GM19395 (cell line): Measurements from ENCODE around the gene SPATA46.

Experiments
- ATAC-seq: cut with Tn5 transposase; IDR thresholded peaks from one replicate; pipeline ENCODE4 v1.9.1; 2021; ENCODE audit warnings: mild to moderate bottlenecking, moderate library complexity; ENCODE audit not compliant: unreplicated experiment

SPATA46 gene

DNA sequence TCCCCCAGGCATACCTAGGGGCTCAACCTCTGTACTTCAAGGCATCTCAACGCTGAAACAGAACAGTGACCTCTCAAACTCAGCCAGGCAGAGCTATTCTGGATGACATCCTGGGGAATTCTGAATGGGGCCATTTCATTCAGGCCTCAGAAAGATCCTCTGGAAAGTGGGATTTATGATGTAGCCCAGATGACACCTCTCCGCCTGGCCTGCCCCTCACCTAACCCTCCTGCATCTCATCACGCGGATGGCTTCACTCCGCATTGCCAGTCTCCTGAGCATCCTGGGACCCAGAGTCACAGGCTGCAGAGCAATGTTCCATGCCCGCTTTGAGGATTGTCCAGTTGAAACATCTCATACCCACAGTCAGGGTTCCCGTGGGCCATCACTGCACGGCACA is 1.2 kb downstream of the SPATA46 start:
- no peak for ATAC-seq

DNA sequence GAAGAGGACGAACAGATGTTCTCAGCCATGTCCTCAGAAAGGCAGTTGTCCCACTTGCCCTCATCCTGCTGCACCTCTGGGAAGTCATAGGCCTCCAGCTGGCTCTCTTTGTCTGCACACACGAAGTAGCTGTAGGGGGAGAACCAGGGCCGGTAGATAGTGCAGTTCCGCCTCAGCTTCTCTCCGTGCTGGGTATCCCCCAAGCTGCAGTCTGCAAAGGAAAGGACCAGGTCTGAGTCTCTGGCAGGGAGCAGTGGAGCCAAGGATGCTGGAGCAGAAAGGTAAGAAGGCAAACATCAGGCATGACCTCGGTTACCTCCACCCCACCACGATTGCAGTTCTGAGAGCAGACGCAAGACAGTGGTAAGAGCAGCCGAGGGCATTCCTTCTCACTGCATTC is 2.2 kb downstream of the SPATA46 start:
- no peak for ATAC-seq

DNA sequence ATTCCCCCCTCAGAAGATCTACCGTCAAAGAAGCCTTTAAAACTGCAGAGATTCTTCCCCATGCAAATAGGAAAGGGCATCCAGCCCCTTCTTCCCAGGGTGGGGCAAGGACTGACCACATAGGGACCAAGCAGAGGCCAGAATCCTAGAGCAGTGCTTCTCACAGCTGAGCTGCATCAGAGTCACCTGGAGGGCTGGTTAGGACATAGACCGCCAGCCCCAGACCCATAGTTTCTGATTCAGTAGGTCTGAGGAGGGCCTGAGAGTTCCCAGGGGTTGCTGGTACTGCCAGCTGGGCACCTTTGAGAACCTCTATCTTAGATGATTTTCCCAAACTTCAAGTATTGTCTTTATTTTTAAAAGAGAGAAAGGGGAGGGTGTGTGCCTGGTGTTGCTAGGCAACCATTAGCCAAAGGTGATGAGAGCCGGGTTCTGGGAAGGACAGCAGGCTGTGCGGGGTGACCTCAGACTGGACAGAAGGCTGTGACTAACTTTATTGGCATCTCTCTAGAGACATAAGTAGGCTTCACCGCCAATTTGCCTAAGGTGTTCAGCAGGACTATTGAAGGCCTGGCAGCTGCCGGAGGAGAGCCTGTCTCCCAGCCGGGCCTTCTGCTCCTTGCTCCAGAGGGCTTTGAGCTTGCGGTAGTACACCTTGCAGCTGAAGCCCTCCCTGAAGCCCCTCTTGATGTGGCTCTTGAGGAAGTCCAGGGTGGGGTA is 3.0 kb downstream of the SPATA46 start:
- no peak for ATAC-seq

DNA sequence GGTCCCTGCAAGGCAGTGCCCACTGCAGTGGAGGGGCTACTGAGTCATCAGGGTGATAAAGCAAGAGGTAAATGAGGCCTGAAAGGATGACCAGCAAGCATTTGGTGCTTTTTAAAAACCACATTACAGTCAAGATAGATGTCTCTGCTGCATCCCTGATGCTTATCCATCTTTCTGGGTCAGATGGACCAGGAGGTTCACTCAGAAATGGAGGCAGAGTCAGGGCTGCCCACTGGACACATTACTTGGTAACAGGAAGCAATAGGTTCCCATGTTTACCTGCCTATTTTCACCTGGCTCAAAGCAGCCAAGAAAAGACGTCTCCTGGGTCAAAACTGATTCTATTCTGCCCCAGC is 3.6 kb downstream of the SPATA46 start:
- ATAC-seq: no peak

DNA sequence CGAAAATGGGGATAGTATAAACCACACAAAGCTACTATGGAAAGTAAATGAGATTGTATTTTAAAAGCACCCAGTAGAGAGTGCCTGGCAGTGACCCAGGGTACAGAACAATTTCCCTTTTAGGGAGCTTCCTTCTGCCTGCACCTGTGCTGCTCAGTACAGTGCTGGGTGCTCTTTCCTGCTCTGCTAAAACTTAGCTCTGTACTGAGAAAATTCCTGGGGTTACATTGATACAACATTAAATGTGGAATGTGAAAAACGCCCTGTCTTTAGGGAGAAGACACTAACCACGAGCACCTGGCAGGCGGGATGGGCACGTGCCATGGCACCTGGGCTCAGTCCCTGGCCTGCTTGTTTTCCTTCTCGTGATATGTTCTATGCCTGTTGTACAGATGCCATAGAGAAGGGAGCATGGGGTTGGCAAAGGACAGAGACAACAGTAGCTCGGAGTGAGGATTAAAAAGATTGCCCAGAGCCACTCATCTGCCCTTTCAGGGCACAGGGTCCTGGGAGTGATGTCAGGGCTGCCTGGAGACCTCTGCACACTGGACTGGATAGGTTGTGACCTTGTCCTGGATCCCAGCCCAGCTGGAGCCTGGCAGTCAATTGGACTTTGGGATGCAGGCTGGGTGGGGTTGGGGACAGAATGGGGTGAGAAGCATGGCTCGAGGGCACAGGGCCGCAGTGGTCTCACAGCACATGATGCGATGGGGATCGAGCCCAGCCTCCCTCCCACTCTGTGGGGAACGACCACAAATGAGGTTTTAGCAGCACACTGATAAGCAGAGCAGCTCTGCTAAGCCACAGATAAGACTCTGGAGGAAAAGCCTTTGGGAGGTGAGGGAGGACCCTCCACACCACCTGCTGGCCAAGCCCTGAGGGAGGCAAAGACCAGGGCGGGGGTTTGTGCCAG is 4.2 kb downstream of the SPATA46 start:
- no peak for ATAC-seq

DNA sequence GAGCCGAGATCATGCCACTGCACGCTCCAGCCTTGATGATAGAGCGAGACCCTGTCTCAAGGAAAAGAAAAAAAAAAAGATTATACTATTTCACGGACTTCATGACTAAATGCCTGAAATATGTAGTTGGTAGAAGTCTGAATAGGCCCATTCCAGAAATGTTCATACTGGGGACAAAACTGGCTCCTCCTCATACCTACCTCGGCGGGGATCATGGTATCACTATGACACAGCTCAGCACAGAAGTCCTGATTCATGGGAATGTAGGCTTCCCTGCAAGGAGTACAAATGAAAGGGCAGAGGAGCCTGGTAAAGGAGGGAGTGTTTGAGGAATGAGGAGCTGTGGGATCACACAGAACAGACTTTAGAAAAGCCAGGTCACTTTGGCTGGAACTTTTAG is 5.0 kb downstream of the SPATA46 start:
- no peak for ATAC-seq

DNA sequence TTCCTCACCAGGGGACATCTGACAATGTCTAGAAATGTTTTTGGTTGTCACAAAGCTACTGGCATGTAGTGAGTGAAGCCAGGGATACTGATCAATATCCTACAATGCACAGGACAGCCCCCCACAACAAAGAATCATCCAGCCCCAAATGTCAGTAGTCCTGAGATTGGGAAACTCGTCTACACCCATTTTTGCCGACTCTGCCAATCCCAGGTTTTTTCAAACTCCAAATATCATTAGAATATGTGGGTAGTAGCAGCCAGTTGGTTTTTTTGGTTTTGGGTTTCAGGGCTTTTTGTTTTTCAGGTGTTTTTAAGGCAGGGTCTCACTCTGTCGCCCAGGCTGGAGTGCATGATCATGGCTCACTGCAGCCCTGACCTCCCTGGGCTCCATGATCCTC is 5.9 kb downstream of the SPATA46 start:
- no peak for ATAC-seq

DNA sequence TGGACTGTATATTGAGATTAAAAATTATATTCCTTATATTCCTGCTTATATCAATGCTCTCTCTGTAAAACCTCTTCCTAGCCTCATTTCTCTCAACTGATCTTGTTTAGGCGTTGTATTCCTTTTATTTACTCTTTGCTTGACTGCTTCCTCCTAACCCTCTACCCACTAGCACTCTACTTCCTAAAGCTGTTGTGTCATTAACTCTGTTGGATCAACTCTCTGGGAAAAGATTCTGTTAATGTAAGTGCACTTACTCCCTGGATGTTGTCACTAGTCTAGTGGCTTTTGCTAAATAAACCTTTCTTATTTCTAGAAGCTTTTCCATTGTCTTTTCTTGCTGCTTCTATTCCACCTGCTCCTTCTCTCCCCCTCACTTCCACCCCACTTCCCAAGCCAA is 6.5 kb downstream of the SPATA46 start:
- ATAC-seq: no peak

DNA sequence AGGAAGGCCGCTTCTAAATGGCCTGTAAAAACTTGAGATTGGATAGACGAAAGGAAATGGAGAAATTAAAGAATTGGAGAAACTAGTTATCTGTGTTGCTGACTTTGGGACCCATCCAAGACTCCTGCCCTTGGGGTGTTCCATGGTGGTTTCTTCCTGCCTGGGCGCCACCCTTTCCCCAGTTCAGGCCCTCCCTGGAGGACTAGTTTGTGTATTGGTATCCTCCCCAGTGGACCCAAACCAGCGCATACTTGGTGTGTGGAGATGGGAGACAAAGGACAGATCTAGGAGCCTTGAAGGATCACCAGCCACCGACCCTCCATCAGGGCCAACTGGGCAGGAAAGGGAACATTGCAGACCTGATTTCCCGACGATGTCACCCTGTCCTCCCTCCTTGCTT is 7.1 kb downstream of the SPATA46 start:
- no peak for ATAC-seq

DNA sequence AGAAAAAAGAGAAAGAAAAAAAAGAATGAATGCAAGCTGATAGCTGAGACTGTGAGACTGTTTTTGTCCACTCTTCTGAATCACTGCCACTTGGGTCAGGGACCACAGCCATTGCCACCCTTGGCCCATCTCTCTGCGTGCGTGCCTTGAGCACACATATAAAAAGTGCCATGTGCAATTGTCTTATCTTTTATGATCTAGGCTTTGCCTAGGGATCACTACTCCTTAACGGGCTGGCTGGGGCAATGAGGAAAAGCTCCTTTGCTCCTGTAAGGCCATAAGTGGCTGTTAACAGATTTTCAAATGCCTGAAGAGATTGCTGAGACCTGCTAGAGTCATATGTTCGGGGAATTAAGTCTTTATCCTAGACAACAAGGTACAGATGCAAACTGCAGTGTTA is 8.2 kb downstream of the SPATA46 start:
- ATAC-seq: no peak

DNA sequence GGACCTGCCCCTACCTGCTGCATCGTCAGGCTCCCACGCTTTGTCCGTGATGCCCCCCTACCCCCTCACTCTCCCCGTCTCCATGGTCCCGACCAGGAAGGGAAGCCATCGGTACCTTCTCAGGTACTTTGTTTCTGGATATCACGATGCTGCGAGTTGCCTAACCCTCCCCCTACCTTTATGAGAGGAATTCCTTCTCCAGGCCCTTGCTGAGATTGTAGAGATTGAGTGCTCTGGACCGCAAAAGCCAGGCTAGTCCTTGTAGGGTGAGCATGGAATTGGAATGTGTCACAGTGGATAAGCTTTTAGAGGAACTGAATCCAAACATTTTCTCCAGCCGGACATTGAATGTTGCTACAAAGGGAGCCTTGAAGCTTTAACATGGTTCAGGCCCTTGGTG is 8.9 kb downstream of the SPATA46 start:
- ATAC-seq: no peak

DNA sequence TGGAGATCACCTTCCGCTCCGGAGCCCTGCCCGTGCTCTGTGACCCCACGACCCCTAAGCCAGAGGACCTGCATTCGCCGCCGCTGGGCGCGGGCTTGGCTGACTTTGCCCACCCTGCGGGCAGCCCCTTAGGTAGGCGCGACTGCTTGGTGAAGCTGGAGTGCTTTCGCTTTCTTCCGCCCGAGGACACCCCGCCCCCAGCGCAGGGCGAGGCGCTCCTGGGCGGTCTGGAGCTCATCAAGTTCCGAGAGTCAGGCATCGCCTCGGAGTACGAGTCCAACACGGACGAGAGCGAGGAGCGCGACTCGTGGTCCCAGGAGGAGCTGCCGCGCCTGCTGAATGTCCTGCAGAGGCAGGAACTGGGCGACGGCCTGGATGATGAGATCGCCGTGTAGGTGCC is 9.6 kb downstream of the SPATA46 start:
- ATAC-seq: no peak

DNA sequence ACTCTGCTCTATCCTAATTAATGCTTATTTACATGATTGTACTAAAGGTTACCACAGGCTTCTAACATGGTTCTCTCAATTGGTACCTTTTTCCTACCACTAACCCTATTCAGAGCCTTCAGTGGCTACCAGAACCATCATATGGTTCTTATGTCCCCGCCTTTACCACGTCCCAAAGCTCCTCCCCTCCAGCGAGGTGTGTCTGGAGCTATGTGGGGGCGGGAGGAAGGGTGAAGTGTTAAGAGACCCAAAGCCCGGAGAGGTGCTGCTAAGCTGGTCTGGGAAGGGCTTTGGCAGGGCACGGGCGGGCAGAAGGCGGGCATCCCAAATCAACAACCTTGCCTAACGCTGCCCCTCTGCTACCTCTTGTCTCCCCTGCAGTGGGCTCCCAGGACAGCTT is 10.0 kb downstream of the SPATA46 start:
- ATAC-seq: no peak

DNA sequence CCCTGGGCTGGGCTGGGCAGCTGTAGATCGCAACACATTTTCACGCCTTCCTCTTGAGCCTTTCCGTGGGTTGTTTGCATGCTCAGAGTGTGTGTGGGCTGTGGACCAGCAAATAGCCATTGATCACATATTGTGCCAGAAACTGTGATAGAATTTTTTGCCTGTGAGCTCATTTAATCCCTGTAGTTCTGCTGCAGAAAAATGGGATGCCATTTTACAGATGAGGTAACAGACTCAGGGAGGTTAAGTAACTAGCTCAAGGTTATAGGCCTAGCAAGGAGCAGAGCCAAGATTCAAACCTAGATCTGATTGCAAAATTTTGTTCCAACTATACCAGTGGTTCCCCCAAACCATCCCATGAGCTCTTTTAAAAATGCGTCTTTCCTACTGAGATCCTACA is 10.5 kb downstream of the SPATA46 start:
- no peak for ATAC-seq

DNA sequence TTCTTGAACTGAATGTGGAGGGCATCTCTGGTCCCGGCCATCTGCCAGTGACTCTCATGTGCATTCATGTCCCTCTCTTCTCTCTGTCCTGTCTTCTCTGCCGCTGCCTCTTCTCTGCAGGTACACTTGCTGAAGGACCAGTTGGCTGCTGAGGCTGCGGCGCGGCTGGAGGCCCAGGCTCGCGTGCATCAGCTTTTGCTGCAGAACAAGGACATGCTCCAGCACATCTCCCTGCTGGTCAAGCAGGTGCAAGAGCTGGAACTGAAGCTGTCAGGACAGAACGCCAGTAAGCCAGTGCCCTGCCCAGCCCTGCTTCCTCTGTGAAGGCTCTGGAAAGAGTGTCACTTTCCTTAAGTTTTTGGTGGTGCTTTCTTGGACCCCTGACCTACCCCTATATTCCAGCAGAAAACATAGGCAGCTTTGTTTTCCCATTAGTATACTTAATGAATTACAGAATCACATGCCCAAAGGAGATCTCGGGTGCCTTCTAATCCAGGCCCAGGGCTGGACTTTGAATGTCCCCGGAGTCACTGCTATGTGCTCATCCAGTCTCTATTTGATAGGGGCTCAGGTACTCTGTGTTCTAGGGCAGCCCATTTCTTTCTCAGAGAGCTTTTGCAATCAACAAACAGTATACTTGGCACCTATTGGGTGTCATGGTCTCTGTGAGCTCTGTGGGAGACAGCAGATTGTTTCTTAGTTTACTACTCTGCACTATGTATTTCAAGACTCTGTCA is 11.2 kb downstream of the SPATA46 start:
- ATAC-seq: no peak

DNA sequence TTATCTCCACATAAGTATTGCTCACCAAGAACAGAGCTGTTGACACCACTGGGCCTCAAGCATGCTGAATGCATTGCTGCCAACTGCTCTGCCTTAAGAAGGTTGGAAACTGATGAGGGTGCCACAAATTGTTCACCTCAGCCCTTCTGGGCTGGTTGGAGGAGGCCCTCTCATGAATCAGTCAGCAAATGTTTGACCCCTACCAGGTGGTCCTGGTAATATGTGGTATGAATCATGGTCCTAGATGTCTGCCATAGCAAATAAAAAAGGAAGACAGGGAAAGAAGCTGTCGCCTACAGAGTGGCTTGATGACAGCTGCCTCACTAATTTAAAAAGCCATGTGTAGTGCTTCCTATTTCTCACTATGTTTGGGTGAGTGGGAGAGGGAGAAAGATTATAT is 12.2 kb downstream of the SPATA46 start:
- no peak for ATAC-seq

DNA sequence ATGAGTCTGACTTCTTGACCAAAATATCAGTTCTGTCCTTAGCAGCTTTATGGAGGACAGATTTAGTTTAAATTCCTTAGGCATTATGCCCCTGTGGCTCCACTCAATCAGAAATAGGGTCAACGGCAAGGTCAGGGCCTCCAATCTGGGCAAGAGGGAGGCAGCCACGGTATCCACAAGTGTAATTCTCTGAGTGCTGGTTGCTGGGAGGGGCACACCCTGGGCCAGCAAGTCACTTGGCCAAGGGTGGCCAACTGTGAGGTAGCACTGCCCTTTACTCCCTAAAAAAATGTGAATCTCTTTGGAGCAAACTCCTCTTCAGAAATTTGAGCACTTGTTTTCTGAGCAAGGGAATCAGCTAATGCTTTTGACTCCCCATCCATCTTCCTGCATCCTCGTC is 12.8 kb downstream of the SPATA46 start:
- no peak for ATAC-seq

DNA sequence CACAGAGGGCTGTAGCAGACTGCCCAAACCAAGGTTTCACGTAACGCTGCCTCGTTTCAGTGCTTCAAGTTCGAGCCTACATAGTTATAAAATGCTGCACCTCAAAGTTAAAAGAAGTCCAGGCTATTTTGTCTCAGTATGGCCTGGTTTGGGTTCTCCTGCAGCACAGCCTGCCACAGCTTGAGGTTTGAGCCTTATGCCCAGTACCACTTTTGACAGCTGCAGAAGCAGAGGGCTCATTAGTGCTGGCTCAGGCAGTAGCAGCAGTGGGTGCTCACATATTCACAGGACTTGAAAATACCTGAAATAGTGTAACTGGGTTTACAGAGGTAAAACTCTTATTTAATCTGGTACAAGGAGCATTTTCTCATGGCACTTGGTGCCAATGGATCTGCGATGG is 15.3 kb downstream of the SPATA46 start:
- ATAC-seq: peak; percentile 47

DNA sequence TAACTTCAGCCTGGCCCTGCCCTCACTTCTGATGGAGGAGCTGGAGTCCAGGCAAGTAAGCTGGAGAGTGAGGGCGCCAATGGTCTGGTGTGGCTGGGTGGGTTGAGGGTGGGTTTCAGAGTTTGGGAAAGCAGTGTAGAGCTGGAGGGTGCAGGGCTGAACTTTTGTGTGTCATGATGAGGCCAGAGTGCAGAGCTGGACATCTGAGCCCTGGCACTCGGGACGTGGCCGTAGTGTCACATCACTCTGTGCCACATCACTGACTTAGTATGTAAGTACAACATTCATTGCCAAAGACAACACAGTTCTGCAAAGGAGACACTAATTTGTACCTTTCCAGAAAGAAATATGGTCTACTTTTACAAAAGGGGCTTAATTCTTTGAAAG is 15.8 kb downstream of the SPATA46 start:
- ATAC-seq: no peak

DNA sequence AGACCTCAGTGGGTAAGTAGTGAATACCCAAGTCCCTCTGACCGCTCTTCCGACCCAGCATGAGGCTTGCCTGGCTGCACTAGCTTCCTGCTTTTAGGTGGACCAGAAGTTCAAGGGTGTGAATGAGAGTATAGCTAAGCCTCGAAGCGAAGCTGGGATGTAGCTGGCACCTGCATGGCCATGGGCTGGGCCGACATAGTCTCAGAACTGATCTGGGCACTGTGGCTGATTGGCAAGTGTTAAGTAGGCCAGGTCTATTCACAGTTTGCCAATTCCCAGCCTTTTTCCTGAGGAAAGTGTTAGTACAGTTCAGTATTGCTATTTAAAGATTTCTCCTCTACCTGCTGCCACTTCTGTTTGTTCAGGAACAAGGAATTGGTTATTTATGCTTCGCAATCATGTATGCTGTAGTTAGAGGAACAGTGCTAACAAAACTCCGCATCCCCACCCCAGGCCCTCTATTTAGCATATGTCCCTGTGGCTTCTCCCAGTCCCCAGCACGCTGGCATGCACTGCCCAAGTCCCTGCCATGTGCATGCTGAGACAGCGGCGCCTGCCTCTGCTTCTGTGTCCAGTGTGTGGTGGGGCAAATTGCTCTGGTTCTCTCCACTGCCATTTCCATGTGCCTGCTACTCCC is 16.3 kb downstream of the SPATA46 start:
- no peak for ATAC-seq

DNA sequence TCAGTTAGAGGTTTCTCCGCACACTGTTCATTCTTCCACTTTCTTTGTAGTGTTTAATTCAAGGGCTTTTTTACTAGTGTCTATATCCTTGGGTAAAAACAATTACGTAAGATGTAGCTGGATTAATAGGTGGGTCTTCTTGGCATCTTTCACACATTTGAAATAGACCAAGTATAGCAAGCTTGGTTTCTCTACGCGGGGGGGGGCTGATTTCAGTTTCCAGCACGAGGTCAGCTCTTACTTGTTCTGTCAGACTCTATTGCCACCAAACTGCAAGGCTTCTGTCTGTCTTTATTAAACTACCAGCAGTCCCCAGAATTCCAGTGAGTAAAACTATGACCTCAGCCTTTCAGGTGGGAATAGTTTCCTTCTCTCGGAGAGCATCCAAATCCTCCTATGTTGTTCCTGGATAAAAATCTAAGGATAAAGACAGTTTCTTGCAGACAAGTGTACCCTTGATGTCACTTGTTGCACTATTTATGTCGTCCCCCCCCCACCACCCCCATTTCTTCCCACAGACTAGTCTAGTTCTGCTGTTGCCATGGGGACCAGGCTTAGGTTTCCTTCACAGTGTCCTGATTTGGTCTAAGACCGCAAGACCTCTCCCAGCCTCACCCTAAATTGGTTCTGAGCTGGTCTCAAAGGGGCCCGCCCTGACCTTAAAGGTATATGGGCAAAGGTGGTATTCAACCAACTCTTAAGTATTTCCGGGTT is 17.0 kb downstream of the SPATA46 start:
- ATAC-seq: no peak
